ENCODE measurements around the gene CXCL16. TPM values are rescaled to one million over a fixed set of nuclear protein-coding genes. Genes with fewer than 3 reads are reported as not detected.

Gene CXCL16
- total and polyA plus RNA-seq, 2 donors (not counting 1 experiment from before 2014, with no cell fraction given): 0.83 to 2.0 TPM

- Histone ChIP-seq H3K27ac (ENCODE audit: insufficient read depth, low read length) (no peak overlapping the region), H3K9me3 (ENCODE audit: control insufficient read depth, insufficient read depth, low read depth, low read length) (no peaks in the 10 kb centered on the region), H3K4me2 (ENCODE audit: extremely low read depth, insufficient read depth, low read length) (no peak overlapping the region), H3K27me3 (ENCODE audit: control insufficient read depth, insufficient read depth, low read length) (peaks cover 34% of the 10 kb centered on the region), H3K4me3 (replicated peaks in 1 of 4; ENCODE audit: control extremely low read depth in 1 of 4, insufficient read depth in 1 of 4, low read depth in 3 of 4, low read length in 4 of 4) (no peak overlapping the region), H3K79me2 (ENCODE audit: control insufficient read depth, insufficient read depth, low read length) (no peaks in the 10 kb centered on the region), H4K20me1 (ENCODE audit: control insufficient read depth, extremely low read depth, insufficient read depth, low read length) (no peaks in the 10 kb centered on the region), H3K36me3 (ENCODE audit: control insufficient read depth, insufficient read depth, low read length) (no peaks in the 10 kb centered on the region), H3K9ac (ENCODE audit: insufficient read depth, low read length) (no peak overlapping the region), H3K4me1 (ENCODE audit: control insufficient read depth, extremely low read depth, insufficient read depth, low read length) (no peaks in the 10 kb centered on the region), H2AFZ (ENCODE audit: low read length) (no peak overlapping the region)
- DNase-seq (ENCODE audit: low read depth in 2 of 2): no peak
- TF ChIP-seq CTCF (conservative IDR thresholded peaks at IDR 0.05 in 1 of 2, IDR thresholded peaks at IDR 0.05 in 1 of 2; ENCODE audit: low read depth in 1 of 2, low read length in 2 of 2) (no peak), EZH2 (IDR thresholded peaks at IDR 0.05; ENCODE audit: low read length, missing control alignments) (no peak)
These were observed 2.4 kb upstream of the CXCL16 start for GRCh38 chr17:4742133-4742532.

GRCh38 chr17:4741544-4741943 lies 1.8 kb upstream of the CXCL16 start:
- no peak overlapping the region for H2AFZ ChIP-seq (ENCODE audit: low read length)
- no peak overlapping the region for H3K9ac ChIP-seq (ENCODE audit: insufficient read depth, low read length)
- TF ChIP-seq CTCF (conservative IDR thresholded peaks at IDR 0.05 in 1 of 2, IDR thresholded peaks at IDR 0.05 in 1 of 2; ENCODE audit: low read depth in 1 of 2, low read length in 2 of 2) (no peak), EZH2 (IDR thresholded peaks at IDR 0.05; ENCODE audit: low read length, missing control alignments) (no peak)
- H3K36me3 ChIP-seq (ENCODE audit: control insufficient read depth, insufficient read depth, low read length): no peaks in the 10 kb centered on the region
- H3K27ac ChIP-seq (ENCODE audit: insufficient read depth, low read length): no peak overlapping the region
- no peak overlapping the region for H3K4me3 ChIP-seq (replicated peaks in 1 of 4; ENCODE audit: control extremely low read depth in 1 of 4, insufficient read depth in 1 of 4, low read depth in 3 of 4, low read length in 4 of 4)
- no peaks in the 10 kb centered on the region for H4K20me1 ChIP-seq (ENCODE audit: control insufficient read depth, extremely low read depth, insufficient read depth, low read length)
- H3K9me3 ChIP-seq (ENCODE audit: control insufficient read depth, insufficient read depth, low read depth, low read length): no peaks in the 10 kb centered on the region
- no peak for DNase-seq (ENCODE audit: low read depth in 2 of 2)
- H3K79me2 ChIP-seq (ENCODE audit: control insufficient read depth, insufficient read depth, low read length): no peaks in the 10 kb centered on the region
- no peaks in the 10 kb centered on the region for H3K4me1 ChIP-seq (ENCODE audit: control insufficient read depth, extremely low read depth, insufficient read depth, low read length)
- no peak overlapping the region for H3K4me2 ChIP-seq (ENCODE audit: extremely low read depth, insufficient read depth, low read length)
- peaks cover 34% of the 10 kb centered on the region for H3K27me3 ChIP-seq (ENCODE audit: control insufficient read depth, insufficient read depth, low read length)

GRCh38 chr17:4740584-4740983 lies 856 bp upstream of the CXCL16 start:
- Histone ChIP-seq H3K27me3 (ENCODE audit: control insufficient read depth, insufficient read depth, low read length) (peaks cover 34% of the 10 kb centered on the region), H3K27ac (ENCODE audit: insufficient read depth, low read length) (no peak overlapping the region), H3K4me1 (ENCODE audit: control insufficient read depth, extremely low read depth, insufficient read depth, low read length) (no peaks in the 10 kb centered on the region), H3K36me3 (ENCODE audit: control insufficient read depth, insufficient read depth, low read length) (no peaks in the 10 kb centered on the region), H4K20me1 (ENCODE audit: control insufficient read depth, extremely low read depth, insufficient read depth, low read length) (no peaks in the 10 kb centered on the region), H3K4me2 (ENCODE audit: extremely low read depth, insufficient read depth, low read length) (no peak overlapping the region), H3K9ac (ENCODE audit: insufficient read depth, low read length) (no peak overlapping the region), H2AFZ (ENCODE audit: low read length) (no peak overlapping the region), H3K4me3 (replicated peaks in 1 of 4; ENCODE audit: control extremely low read depth in 1 of 4, insufficient read depth in 1 of 4, low read depth in 3 of 4, low read length in 4 of 4) (no peak overlapping the region), H3K79me2 (ENCODE audit: control insufficient read depth, insufficient read depth, low read length) (no peaks in the 10 kb centered on the region), H3K9me3 (ENCODE audit: control insufficient read depth, insufficient read depth, low read depth, low read length) (no peaks in the 10 kb centered on the region)
- no peak for DNase-seq (ENCODE audit: low read depth in 2 of 2)
- TF ChIP-seq EZH2 (IDR thresholded peaks at IDR 0.05; ENCODE audit: low read length, missing control alignments) (no peak), CTCF (conservative IDR thresholded peaks at IDR 0.05 in 1 of 2, IDR thresholded peaks at IDR 0.05 in 1 of 2; ENCODE audit: low read depth in 1 of 2, low read length in 2 of 2) (no peak)

Data from fibroblast of lung (primary cell).